Astrocyte of the cerebellum (primary cell): ENCODE results near the gene POLD2.

ENCODE experiments used
- DNase-seq: peaks from one replicate; pipeline ENCODE4 v3.0.0-alpha.2; 2011; ENCODE audit warnings: low read depth
- H3K4me3 ChIP-seq: 2 replicates; pipeline ENCODE4 v1.5.1; 2011; ENCODE audit warnings: mild to moderate bottlenecking, low read depth, low read length, moderate library complexity
- in situ Hi-C: cut with HindIII; loops from 2 replicates; pipeline ENCODE4 v1.10.0; 2017; ENCODE audit warnings: low sequenced_read_pairs
- TF ChIP-seq, protein P1 (sequence below): IDR thresholded peaks from 2 replicates; pipeline ENCODE4 v1.5.1; 2012; ENCODE audit warnings: low read length, low read depth, moderate library complexity, mild to moderate bottlenecking; ENCODE audit errors: missing control alignments

POLD2 gene

DNA sequence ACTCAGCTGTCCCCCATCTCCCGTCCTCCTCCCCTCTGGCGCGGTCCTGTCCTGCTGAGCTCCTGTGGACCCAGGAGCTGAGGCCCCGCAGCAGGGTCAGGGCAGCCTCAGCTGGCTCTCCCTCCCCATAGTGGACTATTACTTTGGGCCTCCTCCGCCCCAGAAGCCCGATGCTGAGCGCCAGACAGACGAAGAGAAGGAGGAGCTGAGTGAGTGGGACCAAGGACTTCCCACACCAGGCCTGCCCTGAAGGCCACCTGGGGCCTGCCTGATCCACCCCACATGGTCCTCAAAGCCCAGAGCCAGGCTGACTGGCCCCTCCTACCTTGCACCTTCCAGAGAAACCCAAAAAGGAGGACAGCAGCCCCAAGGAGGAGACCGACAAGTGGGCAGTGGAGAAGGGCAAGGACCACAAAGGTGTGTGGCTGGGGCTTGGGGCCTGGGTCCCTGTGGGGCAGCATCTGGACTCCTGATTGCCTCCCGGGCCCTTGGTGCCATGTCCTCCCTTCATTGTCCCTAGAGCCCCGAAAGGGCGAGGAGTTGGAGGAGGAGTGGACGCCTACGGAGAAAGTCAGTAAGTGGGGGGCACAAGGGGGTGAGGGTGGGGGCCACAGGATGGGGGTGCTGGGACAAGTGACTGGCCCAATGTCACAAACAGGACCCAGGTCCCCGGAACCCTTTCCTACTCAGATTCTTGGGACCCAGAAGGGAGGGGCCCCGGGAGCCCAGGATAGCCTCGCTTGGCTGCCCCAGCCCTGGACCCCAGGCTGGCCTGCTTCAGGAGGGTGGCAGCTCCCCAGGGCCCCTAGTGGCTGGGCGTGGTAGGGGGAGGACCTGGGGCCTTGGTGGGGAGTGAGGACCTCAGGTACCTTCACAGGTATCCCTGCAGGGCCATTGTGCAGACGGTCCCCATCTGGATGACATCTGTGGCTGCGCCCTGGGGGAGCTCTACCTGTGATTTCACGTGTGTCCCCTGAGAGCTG lies 14.3 kb downstream of the POLD2 start:
- no peak overlapping the region for H3K4me3 ChIP-seq
- TF ChIP-seq, protein P1, sequence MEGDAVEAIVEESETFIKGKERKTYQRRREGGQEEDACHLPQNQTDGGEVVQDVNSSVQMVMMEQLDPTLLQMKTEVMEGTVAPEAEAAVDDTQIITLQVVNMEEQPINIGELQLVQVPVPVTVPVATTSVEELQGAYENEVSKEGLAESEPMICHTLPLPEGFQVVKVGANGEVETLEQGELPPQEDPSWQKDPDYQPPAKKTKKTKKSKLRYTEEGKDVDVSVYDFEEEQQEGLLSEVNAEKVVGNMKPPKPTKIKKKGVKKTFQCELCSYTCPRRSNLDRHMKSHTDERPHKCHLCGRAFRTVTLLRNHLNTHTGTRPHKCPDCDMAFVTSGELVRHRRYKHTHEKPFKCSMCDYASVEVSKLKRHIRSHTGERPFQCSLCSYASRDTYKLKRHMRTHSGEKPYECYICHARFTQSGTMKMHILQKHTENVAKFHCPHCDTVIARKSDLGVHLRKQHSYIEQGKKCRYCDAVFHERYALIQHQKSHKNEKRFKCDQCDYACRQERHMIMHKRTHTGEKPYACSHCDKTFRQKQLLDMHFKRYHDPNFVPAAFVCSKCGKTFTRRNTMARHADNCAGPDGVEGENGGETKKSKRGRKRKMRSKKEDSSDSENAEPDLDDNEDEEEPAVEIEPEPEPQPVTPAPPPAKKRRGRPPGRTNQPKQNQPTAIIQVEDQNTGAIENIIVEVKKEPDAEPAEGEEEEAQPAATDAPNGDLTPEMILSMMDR: no peak
- DNase-seq: no peak
- in situ Hi-C loops: no loop called here

DNA sequence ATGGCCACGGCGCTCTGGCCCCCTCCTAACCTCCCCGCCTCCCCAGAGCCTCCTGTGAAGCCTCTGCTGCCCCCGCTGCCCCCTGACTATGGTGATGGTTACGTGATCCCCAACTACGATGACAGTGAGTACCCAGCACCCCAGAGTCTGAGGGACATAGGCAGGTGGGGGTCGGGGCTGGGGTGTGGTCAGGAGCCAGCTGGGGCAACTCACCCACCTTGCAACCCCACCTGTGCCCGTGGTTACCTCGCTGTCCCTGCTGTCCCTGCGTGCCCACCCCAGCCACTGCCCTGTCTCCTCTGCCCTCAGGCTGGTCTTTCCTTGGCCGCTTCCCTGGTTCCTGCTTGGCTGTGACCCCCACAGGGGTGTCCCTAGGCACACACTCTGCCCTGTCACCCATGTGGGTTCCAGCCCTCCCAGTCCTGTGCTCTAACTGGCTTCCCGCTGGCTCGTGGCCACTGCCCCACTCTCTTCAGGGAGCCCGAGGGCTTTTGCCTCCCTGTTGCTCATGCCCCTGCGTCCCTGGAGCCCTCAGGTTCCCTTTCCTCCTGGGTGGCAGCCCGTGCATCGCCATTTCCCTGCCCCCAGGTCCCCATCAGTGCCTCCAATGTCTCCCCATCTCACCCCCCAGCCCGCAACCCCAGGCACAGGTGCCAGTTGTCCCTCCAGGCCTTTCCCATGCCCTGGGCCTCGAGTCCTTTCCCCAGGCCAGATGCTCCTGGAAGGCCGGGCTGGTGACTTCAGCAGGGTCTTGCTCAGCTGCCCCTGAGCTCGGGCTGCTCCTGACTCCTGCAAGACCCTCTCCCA lies 15.2 kb downstream of the POLD2 start:
- TF ChIP-seq, protein P1: no peak
- in situ Hi-C loops: no loop called here
- H3K4me3 ChIP-seq: no peak overlapping the region
- DNase-seq: no peak

DNA sequence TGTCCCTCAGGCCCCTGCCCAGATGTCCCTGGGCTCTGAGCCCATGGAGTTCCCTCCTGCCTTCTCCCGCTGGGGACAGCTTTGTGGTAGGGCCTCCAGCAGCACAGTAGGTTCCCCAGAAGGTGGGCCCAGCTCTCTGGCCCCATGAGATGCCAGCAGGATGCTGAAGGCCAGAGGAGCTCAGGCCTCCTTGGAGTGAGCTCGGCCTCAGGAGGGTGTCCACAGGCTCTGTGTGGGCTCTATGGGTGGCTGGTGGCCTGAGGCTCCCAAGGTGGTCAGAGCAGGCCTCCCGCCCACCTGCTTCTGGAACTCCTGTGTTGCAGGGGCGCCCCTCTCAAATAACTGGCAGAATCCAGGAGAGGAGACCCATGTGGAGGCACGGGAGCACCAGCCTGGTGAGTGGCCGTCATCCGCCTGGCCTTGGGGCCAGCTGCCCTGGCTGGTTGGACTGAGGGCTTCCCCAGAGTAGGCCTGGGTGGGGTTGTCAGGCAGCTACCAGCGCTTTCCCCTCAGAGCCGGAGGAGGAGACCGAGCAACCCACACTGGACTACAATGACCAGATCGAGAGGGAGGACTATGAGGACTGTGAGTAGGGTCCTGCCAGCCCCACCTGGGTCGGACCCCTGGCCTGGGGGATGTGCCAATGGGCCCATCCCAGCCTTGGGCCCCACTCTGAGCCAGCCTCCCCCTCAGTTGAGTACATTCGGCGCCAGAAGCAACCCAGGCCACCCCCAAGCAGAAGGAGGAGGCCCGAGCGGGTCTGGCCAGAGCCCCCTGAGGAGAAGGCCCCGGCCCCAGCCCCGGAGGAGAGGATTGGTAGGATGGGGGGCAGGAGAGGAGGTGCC lies 16.0 kb downstream of the POLD2 start:
- no peak for DNase-seq
- in situ Hi-C loops: no loop called here
- H3K4me3 ChIP-seq: no peak overlapping the region
- TF ChIP-seq, protein P1: no peak

DNA sequence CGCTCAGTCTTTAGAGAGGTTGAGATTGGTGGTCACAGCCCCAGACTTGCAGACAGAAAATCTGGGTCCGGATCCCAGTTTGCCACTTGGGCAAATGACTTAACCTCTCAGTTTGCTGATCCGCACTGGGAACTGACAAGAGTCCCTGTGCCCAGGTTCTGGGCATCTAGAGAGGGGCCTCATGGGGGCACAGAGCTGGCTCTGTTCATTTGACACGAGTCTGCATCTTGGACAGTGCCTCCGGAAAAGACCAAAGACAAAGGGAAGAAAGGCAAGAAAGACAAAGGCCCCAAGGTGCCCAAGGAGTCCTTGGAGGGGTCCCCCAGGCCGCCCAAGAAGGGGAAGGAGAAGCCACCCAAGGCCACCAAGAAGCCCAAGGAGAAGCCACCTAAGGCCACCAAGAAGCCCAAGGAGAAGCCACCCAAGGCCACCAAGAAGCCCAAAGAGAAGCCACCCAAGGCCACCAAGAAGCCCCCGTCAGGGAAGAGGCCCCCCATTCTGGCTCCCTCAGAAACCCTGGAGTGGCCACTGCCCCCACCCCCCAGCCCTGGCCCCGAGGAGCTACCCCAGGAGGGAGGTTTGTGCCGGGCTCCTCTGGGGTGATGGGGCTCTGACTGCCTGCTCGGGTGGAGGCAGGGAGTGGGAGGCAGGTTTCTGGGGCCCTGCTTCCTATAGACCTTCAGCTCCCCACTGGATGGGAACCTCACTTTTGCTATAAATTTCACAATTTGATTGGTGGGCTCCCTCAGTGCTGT lies 16.9 kb downstream of the POLD2 start:
- H3K4me3 ChIP-seq: peak overlapping the region; percentile 60
- TF ChIP-seq, protein P1: no peak
- in situ Hi-C loops: no loop called here
- no peak for DNase-seq

DNA sequence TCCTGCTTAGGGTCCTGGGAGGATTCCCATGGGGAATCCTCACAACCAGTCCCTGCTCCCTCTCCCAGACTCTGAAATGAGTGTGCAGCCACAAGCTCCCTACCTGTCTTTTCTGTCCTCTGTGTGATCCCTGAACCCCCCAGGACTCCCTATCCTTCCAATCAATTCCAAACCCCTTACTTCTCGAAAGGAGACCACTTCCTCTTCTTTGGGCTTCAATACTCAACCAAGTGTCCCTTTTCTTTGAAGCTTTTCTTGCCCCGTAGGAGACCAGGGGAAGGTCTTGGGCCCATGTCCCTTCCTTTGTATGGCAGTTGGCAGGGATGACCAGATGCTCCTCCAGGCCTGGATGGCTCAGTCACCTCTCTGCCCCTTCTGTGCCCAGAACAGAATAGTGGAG lies 17.5 kb downstream of the POLD2 start:
- in situ Hi-C loops: no loop called here

More for the DNA sequence above, 17.5 kb downstream of the POLD2 start:
- TF ChIP-seq, protein P1: no peak
- H3K4me3 ChIP-seq: peak overlapping the region; percentile 60
- no peak for DNase-seq
